Aorta (tissue), 5 donors: ENCODE measurements around the gene SYT6. TPM values are rescaled to one million over a fixed set of nuclear protein-coding genes. Genes with fewer than 3 reads are reported as not detected.

ENCODE experiments used
- ATAC-seq: fragments of 200-7000 bp; cut with Tn5 transposase; one replicate; pipeline ENCODE4 v1.9.1; 2022; ENCODE audit warnings: moderate library complexity; ENCODE audit not compliant: low FRiP score
- DNase-seq, 2 donors: peaks; one replicate each; pipeline ENCODE4 v3.0.0-alpha.2; 2020
- H3K27ac ChIP-seq, 2 donors: one replicate each; pipeline ENCODE4 v1.5.1; 2013; ENCODE audit warnings: low read length in 2 of 2, mild to moderate bottlenecking in 2 of 2, moderate library complexity in 2 of 2, control low read depth in 1 of 2, inconsistent platforms in 1 of 2, low read depth in 1 of 2
- H3K27me3 ChIP-seq, 2 donors: one replicate each; pipeline ENCODE4 v1.6.1; 2013; ENCODE audit warnings: control low read depth in 1 of 2, low read length in 1 of 2, mild to moderate bottlenecking in 1 of 2, moderate library complexity in 1 of 2; ENCODE audit not compliant: insufficient read depth in 2 of 2, control insufficient read depth in 1 of 2
- H3K36me3 ChIP-seq, 2 donors: one replicate each; pipeline ENCODE4 v1.6.1; 2013; ENCODE audit warnings: control low read depth in 1 of 2, low read length in 1 of 2, mild to moderate bottlenecking in 1 of 2; ENCODE audit not compliant: insufficient read depth in 2 of 2, control insufficient read depth in 1 of 2
- H3K4me1 ChIP-seq, 2 donors: one replicate each; pipeline ENCODE4 v1.6.1; 2013; ENCODE audit warnings: low read length in 2 of 2, control low read depth in 1 of 2, mild to moderate bottlenecking in 1 of 2, moderate library complexity in 1 of 2; ENCODE audit not compliant: insufficient read depth in 2 of 2, control insufficient read depth in 1 of 2
- H3K4me3 ChIP-seq, 2 donors: one replicate each; pipeline ENCODE4 v1.5.1; 2013; ENCODE audit warnings: low read length in 2 of 2, control low read depth in 1 of 2, mild to moderate bottlenecking in 1 of 2
- H3K9me3 ChIP-seq: one replicate; pipeline ENCODE4 v1.6.1; 2013; ENCODE audit warnings: mild to moderate bottlenecking, low read length; ENCODE audit not compliant: control insufficient read depth
- WGBS, 2 donors: extraction: QIAGEN DNeasy Blood & Tissue Kit; methylation state at CpG; one replicate each; pipeline ENCODE4 v1.1.7; 2013; 5-methylcytosine and 5-hydroxymethylcytosine counted together
- intact Hi-C, 2 donors: fragments of 100-400 bp; cut with DNase I; formaldehyde crosslinking; loops; one replicate each; pipeline versions ENCODE4 v1.14.2 to v1.15.0; 2022
- polyA plus RNA-seq, 2 donors: library from polyadenylated mRNA; stranded (reverse); fragments of 200-250 nt; gene quantifications; one replicate each; pipeline ENCODE4 v1.2.3, GENCODE V29; 2013
- total RNA-seq, 2 donors: library from RNA; stranded (reverse); fragmentation: NEBNext Ultra II Directional; extraction: Animal tissue kit (Norgen Biotek cat#: 25700); gene quantifications; one replicate each; pipeline ENCODE4 v1.2.1, GENCODE V29; 2021
- donor health status: healthy with polysubstance abuse.
- donor health status: Bipolar disorder and iron deficiency.
- donor health status: DM: no; HTN: no; CAD: no.
- donor health status: DM: no; HTN: no; CAD: no.
- donor health status: DM: yes; HTN: yes; CAD: no.

SYT6 gene
- total and polyA plus RNA-seq, 4 donors, result 0.12 TPM; not detected in 3

- ATAC-seq (no peak), DNase-seq (no peak)
- no peak overlapping the region for H3K27ac ChIP-seq
- intact Hi-C loops, result no loop called here
- H3K4me3 ChIP-seq, result no peak overlapping the region
- H3K9me3 ChIP-seq, result no peaks in the 10 kb centered on the region
- WGBS, 2 donors, result 66 to 76% methylated on average over 6 of the region's 6 CpGs
- no peaks in the 10 kb centered on the region for H3K27me3 ChIP-seq
- H3K4me1 ChIP-seq, result no peaks in the 10 kb centered on the region
- H3K36me3 ChIP-seq, result no peaks in the 10 kb centered on the region
Measured at GRCh38 chr1:114116086-114116485, 37.6 kb downstream of the SYT6 start.

GRCh38 chr1:114114185-114115094 lies 39.2 kb downstream of the SYT6 start:
- H3K4me1 ChIP-seq, result no peaks in the 10 kb centered on the region
- ATAC-seq, result no peak
- no peak for DNase-seq
- 82 to 84% methylated on average over 8 of the region's 8 CpGs for WGBS, 2 donors
- no peak overlapping the region for H3K27ac ChIP-seq
- no peaks in the 10 kb centered on the region for H3K36me3 ChIP-seq
- intact Hi-C loops, result no loop called here
- H3K27me3 ChIP-seq, result no peaks in the 10 kb centered on the region
- H3K4me3 ChIP-seq, result no peak overlapping the region
- H3K9me3 ChIP-seq, result no peaks in the 10 kb centered on the region

GRCh38 chr1:114113411-114114184 lies 40.1 kb downstream of the SYT6 start:
- Histone ChIP-seq H3K9me3 (no peaks in the 10 kb centered on the region), H3K27ac (no peak overlapping the region), H3K4me3 (no peak overlapping the region), H3K36me3 (no peaks in the 10 kb centered on the region), H3K4me1 (no peaks in the 10 kb centered on the region), H3K27me3 (no peaks in the 10 kb centered on the region)
- intact Hi-C loops, result no loop called here
- DNase-seq, result peak in 1 of 2 donors; percentile 69
- no peak for ATAC-seq
- WGBS, 2 donors, result 56 to 58% methylated on average over 10 of the region's 10 CpGs

- intact Hi-C loops, result no loop called here
- H3K9me3 ChIP-seq, result no peaks in the 10 kb centered on the region
- H3K27me3 ChIP-seq, result no peaks in the 10 kb centered on the region
- DNase-seq, result no peak
- no peak overlapping the region for H3K27ac ChIP-seq
- WGBS, 2 donors, result 43 to 47% methylated on average over 4 of the region's 4 CpGs
- no peak for ATAC-seq
- no peak overlapping the region for H3K4me3 ChIP-seq
- H3K36me3 ChIP-seq, result no peaks in the 10 kb centered on the region
- no peaks in the 10 kb centered on the region for H3K4me1 ChIP-seq
Measured at GRCh38 chr1:114112775-114113174, 40.9 kb downstream of the SYT6 start.

GRCh38 chr1:114111731-114112641 lies 41.7 kb downstream of the SYT6 start:
- intact Hi-C loops, result no loop called here
- ATAC-seq, result no peak

GRCh38 chr1:114109981-114110380 lies 43.7 kb downstream of the SYT6 start:
- intact Hi-C loops, result no loop called here
- WGBS, 2 donors, result 90 to 97% methylated on average over 2 of the region's 2 CpGs
- Histone ChIP-seq H3K27ac (no peak overlapping the region), H3K4me3 (no peak overlapping the region), H3K27me3 (no peaks in the 10 kb centered on the region), H3K36me3 (no peaks in the 10 kb centered on the region), H3K9me3 (no peaks in the 10 kb centered on the region), H3K4me1 (no peaks in the 10 kb centered on the region)
- no peak for ATAC-seq
- DNase-seq, result no peak

More at GRCh38 chr1:114111731-114112641, 41.7 kb downstream of the SYT6 start:
- Histone ChIP-seq H3K27me3 (no peaks in the 10 kb centered on the region), H3K36me3 (no peaks in the 10 kb centered on the region), H3K4me3 (no peak overlapping the region), H3K4me1 (no peaks in the 10 kb centered on the region), H3K9me3 (no peaks in the 10 kb centered on the region), H3K27ac (no peak overlapping the region)
- no peak for DNase-seq
- WGBS, 2 donors, result 72 to 74% methylated on average over 22 to 23 of the region's 23 CpGs

- H3K27ac ChIP-seq, result no peak overlapping the region
- no peaks in the 10 kb centered on the region for H3K9me3 ChIP-seq
- intact Hi-C loops, result no loop called here
- DNase-seq, result no peak
- no peaks in the 10 kb centered on the region for H3K36me3 ChIP-seq
- WGBS, 2 donors, result 85 to 93% methylated on average over 4 of the region's 4 CpGs
- no peaks in the 10 kb centered on the region for H3K27me3 ChIP-seq
- H3K4me3 ChIP-seq, result no peak overlapping the region
- ATAC-seq, result no peak
- no peaks in the 10 kb centered on the region for H3K4me1 ChIP-seq
Measured at GRCh38 chr1:114108751-114109255, 44.9 kb downstream of the SYT6 start.
